ENCODE data around the gene PDHB.

The PDHB gene

GRCh38 chr3:58432905-58433304 is 727 bp downstream of the PDHB start:
- H3K27me3 ChIP-seq (ENCODE audit: insufficient read depth, low read length): no peaks in the 10 kb centered on the region
- peak overlapping the region; percentile 76 for H3K9ac ChIP-seq (ENCODE audit: low read length)
- no peaks in the 10 kb centered on the region for H3K9me3 ChIP-seq (ENCODE audit: low read length)
- peaks cover 41% of the 10 kb centered on the region for H3K36me3 ChIP-seq (ENCODE audit: insufficient read depth, low read length)
- peak overlapping the region; percentile 82 for H3K4me2 ChIP-seq (ENCODE audit: low read length)
- H3K4me3 ChIP-seq (ENCODE audit: low read depth, low read length, poor library complexity, severe bottlenecking): peak overlapping the region; percentile 76
- H3K27ac ChIP-seq (ENCODE audit: low read depth, low read length, poor library complexity, severe bottlenecking): no peak overlapping the region
- H3K79me2 ChIP-seq (ENCODE audit: insufficient read depth, low read length): no peaks in the 10 kb centered on the region
- H3K4me1 ChIP-seq (ENCODE audit: insufficient read depth, low read length, severe bottlenecking): peaks cover 20% of the 10 kb centered on the region
- TF ChIP-seq EZH2 (IDR thresholded peaks at IDR 0.05; ENCODE audit: borderline replicate concordance, low read length) (no peak), CTCF (IDR thresholded peaks at IDR 0.05; ENCODE audit: low read length) (no peak)
- no peaks in the 10 kb centered on the region for H3K9me2 ChIP-seq (ENCODE audit: low read depth, low read length)
- no peak overlapping the region for H2AFZ ChIP-seq (ENCODE audit: low read length)
- H4K20me1 ChIP-seq (ENCODE audit: insufficient read depth, low read length): no peaks in the 10 kb centered on the region
- peaks cover 4% of the 10 kb centered on the region; the same call in 1 of the 2 replicates for H3F3A ChIP-seq (ENCODE audit: insufficient read depth, low read length)

DNA sequence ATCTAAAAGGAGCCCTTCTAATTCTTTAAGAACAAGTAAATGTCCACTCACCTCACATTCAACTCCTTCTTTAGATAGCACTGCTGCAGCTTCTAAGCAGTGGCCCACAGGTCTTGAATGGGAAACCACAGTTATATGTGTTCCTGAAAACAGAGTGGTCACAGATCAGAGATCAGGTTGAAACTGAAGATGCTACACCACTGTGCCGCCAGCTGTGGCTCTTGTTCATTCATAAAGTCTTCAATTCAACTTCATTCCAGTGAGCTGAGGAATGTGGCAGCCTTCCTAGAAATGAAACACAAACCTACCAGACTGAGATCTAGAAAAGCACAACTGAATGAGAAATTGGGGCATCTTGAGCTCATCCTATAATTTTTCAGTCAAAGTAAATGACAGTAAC is 4.0 kb downstream of the PDHB start:
- Histone ChIP-seq H3K9ac (ENCODE audit: low read length) (no peak overlapping the region), H3K9me3 (ENCODE audit: low read length) (no peaks in the 10 kb centered on the region), H3K4me2 (ENCODE audit: low read length) (no peak overlapping the region), H3K27ac (ENCODE audit: low read depth, low read length, poor library complexity, severe bottlenecking) (no peak overlapping the region), H3K79me2 (ENCODE audit: insufficient read depth, low read length) (no peaks in the 10 kb centered on the region), H3K27me3 (ENCODE audit: insufficient read depth, low read length) (no peaks in the 10 kb centered on the region), H3K4me1 (ENCODE audit: insufficient read depth, low read length, severe bottlenecking) (peaks cover 20% of the 10 kb centered on the region), H3K4me3 (ENCODE audit: low read depth, low read length, poor library complexity, severe bottlenecking) (no peak overlapping the region), H3F3A (ENCODE audit: insufficient read depth, low read length) (peaks cover 7% of the 10 kb centered on the region), H3K9me2 (ENCODE audit: low read depth, low read length) (no peaks in the 10 kb centered on the region), H4K20me1 (ENCODE audit: insufficient read depth, low read length) (no peaks in the 10 kb centered on the region), H2AFZ (ENCODE audit: low read length) (no peak overlapping the region), H3K36me3 (ENCODE audit: insufficient read depth, low read length) (peaks cover 73% of the 10 kb centered on the region)
- TF ChIP-seq CTCF (IDR thresholded peaks at IDR 0.05; ENCODE audit: low read length) (no peak), EZH2 (IDR thresholded peaks at IDR 0.05; ENCODE audit: borderline replicate concordance, low read length) (no peak)

- H3K9me2 ChIP-seq (ENCODE audit: low read depth, low read length): no peaks in the 10 kb centered on the region
- no peak overlapping the region for H3K4me2 ChIP-seq (ENCODE audit: low read length)
- peaks cover 7% of the 10 kb centered on the region for H3F3A ChIP-seq (ENCODE audit: insufficient read depth, low read length)
- no peak overlapping the region for H3K9ac ChIP-seq (ENCODE audit: low read length)
- H3K4me3 ChIP-seq (ENCODE audit: low read depth, low read length, poor library complexity, severe bottlenecking): no peak overlapping the region
- no peak overlapping the region for H2AFZ ChIP-seq (ENCODE audit: low read length)
- H3K79me2 ChIP-seq (ENCODE audit: insufficient read depth, low read length): no peaks in the 10 kb centered on the region
- TF ChIP-seq EZH2 (IDR thresholded peaks at IDR 0.05; ENCODE audit: borderline replicate concordance, low read length): no peak
- TF ChIP-seq CTCF (IDR thresholded peaks at IDR 0.05; ENCODE audit: low read length): no peak
- H3K27ac ChIP-seq (ENCODE audit: low read depth, low read length, poor library complexity, severe bottlenecking): no peak overlapping the region
- H4K20me1 ChIP-seq (ENCODE audit: insufficient read depth, low read length): no peaks in the 10 kb centered on the region
- H3K36me3 ChIP-seq (ENCODE audit: insufficient read depth, low read length): peaks cover 92% of the 10 kb centered on the region
- no peaks in the 10 kb centered on the region for H3K27me3 ChIP-seq (ENCODE audit: insufficient read depth, low read length)
- peaks cover 11% of the 10 kb centered on the region for H3K4me1 ChIP-seq (ENCODE audit: insufficient read depth, low read length, severe bottlenecking)
- H3K9me3 ChIP-seq (ENCODE audit: low read length): no peaks in the 10 kb centered on the region
These were observed 5.8 kb downstream of the PDHB start for GRCh38 chr3:58427661-58428361.

Data from OCI-LY1 (cell line).